HUES64 (cell line): Measurements from ENCODE around the gene TNPO3.
A peak's percentile ranks its signal among the peaks of the same experiment; 100 is the strongest.
"Not testable (repeated sequence)": the region's sequence is repeated elsewhere in the genome, so short reads cannot be mapped to it uniquely, and the experiment has no call there.

ENCODE experiments used
- H3K27ac ChIP-seq: 2 replicates; pipeline ENCODE4 v1.7.0; 2013; ENCODE audit warnings: low read depth, low read length, inconsistent platforms
- H3K27me3 ChIP-seq: 2 replicates; pipeline ENCODE4 v1.6.1; 2013; ENCODE audit warnings: mild to moderate bottlenecking, low read length; ENCODE audit not compliant: insufficient read depth
- H3K36me3 ChIP-seq: 2 replicates; pipeline ENCODE4 v1.6.1; 2013; ENCODE audit warnings: mild to moderate bottlenecking, low read length; ENCODE audit not compliant: insufficient read depth
- H3K4me1 ChIP-seq: 2 replicates; pipeline ENCODE4 v1.6.1; 2013; ENCODE audit warnings: mild to moderate bottlenecking, low read length, moderate library complexity; ENCODE audit not compliant: insufficient read depth
- H3K4me3 ChIP-seq: 2 replicates; pipeline ENCODE4 v1.5.1; 2013; ENCODE audit warnings: mild to moderate bottlenecking, low read length, moderate library complexity
- H3K9ac ChIP-seq: 2 replicates; pipeline ENCODE4 v1.6.1; 2013; ENCODE audit warnings: mild to moderate bottlenecking, low read depth, low read length
- H3K9me3 ChIP-seq: 2 replicates; pipeline ENCODE4 v1.6.1; 2013; ENCODE audit warnings: low read depth, low read length; ENCODE audit not compliant: insufficient read depth
- WGBS: fragments of 150-250, 120-280 bp; methylation state at CpG from one replicate; pipeline ENCODE4 v1.1.7; 2013; ENCODE audit warnings: missing lambda C conversion rate; 5-methylcytosine and 5-hydroxymethylcytosine counted together

TNPO3 gene

DNA sequence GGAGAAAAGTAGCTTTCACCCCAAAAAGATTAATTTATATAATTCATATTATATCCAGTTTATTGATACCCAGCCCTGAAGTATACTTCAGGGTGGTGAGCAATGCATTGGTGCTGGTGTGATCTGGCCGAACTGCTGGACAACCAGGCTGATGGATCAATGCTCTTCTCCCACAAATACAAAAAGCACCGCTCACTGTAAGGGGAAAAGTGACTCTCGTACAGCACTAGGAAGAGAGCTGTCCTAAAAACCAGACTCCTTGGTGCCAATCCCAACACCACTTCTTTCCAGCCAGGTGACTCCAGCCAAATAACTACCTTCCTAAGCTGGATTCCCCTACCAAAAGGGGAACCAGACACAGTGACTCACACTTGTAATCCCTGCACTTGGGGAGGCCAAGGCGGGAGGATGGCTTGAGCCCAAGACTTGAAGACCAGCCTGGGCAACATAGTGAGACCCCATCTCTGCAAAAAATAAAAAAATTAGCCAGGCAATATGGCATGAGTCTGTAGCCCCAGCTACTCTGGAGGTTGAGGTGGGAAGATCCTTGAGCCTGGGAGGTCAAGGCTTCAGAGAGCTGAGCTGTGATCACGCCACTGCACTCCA is 13.1 kb upstream of the TNPO3 start:
- no peak overlapping the region for H3K4me3 ChIP-seq
- 94% methylated on average over 5 of the region's 5 CpGs for whole genome bisulfite sequencing
- no peaks in the 10 kb centered on the region for H3K27me3 ChIP-seq
- no peak overlapping the region for H3K9ac ChIP-seq
- H3K27ac ChIP-seq, result no peak overlapping the region
- H3K4me1 ChIP-seq, result peaks cover 14% of the 10 kb centered on the region
- H3K36me3 ChIP-seq, result no peaks in the 10 kb centered on the region
- H3K9me3 ChIP-seq, result no peaks in the 10 kb centered on the region

DNA sequence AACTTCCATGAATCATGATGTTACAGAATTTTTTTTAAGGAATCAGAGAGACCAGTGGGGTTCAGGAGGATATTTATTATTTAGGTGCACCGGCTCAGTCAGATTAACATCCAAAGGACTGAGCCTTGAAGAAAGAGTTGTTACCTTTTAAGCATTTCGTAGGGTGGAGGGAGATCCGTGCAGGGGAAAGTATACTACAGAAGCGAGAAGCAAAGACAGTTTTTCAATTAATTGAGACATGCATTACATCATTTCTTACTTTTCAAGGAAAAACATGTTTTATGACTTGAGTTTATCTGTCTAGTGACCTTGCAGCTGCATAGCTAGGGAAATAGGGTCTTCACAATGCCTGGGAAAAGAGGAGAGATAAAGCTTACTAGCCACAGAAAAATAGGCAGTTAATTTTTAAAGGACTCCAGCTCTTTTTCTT is 12.2 kb upstream of the TNPO3 start:
- Histone ChIP-seq H3K9ac (peak overlapping the region; percentile 18; the same call in 1 of the 2 replicates), H3K27ac (peak overlapping the region; percentile 75), H3K4me3 (0 out of 2 replicates have a peak overlapping the region, but pooled peaks have one; percentile 23), H3K4me1 (peaks cover 14% of the 10 kb centered on the region)
- H3K27me3 ChIP-seq, H3K9me3 ChIP-seq, H3K36me3 ChIP-seq: not testable (repeated sequence)
- WGBS, result 17% methylated on average over 3 of the region's 4 CpGs

DNA sequence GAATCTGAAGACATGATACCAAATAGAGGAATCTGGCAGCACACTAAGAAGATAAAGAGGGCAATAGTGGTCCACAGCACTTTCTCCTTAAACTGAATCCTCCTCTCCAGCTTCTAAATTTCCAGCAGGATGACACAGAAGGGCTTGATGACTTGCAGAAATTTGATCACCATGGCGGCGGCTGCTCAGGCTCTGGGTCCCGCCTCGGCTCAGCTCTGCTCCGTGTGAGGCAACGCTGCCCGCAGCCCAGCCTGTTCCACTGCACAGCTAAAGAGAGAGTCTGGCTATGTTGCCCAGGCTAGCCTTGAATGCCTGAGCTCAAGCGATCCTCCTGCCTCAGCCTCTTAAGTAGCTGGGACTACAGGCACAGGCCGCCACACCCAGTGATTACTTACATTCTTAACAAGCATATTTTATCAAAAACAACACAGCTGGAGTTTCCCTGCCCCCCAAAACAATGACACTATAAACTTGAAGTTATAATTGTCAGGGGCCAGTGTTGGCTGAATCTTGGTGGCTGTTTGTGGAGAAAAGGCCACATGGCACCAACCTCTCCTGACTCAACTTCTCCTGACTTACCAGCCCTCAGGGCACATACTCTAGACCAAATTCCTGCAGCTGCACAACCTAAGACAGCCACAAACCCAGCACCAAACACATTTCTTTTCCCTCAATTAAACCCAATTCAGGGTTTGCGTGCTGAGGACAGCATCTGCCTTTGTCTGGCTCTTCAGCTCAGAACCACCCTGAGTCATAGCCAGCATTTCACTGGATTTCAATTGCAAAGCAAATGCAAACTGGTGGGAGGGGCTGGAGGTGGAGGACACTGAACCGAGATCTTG is 11.6 kb upstream of the TNPO3 start:
- Histone ChIP-seq H3K27me3 (no peaks in the 10 kb centered on the region), H3K4me3 (0 out of 2 replicates have a peak overlapping the region, but pooled peaks have one; percentile 23), H3K27ac (peak overlapping the region; percentile 75), H3K4me1 (peaks cover 14% of the 10 kb centered on the region), H3K9me3 (peaks cover 5% of the 10 kb centered on the region), H3K9ac (peak overlapping the region; percentile 18), H3K36me3 (no peaks in the 10 kb centered on the region)
- WGBS, result 66% methylated on average over 11 of the region's 11 CpGs

DNA sequence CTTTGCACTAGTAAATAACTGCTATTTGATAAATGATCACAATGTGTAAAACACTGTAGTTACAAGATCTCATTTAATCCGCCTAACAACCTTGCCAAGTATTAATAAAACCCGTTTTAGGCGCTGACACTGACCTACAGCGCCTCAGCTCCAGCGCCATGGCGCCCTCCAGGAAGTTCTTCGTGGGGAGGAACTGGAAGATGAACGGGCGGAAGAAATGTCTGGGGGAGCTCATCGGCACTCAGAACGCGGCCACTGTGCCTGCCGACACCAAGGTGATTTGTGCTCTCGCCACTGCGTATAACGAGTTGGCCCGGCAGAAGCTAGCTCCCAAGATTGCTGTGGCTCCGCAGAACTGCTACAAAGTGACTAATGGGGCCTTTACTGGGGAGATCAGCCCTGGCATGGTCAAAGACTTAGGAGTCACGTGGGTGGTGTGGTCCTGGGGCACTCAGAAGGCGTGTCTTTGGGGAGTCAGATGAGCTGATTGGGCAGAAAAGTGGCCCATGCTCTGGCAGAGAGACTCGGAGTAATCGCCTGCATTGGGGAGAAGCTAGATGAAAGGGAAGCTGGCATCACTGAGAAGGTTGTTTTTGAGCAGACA is 1.1 kb upstream of the TNPO3 start:
- H3K27ac ChIP-seq, result no peak overlapping the region
- H3K4me3 ChIP-seq, result peak overlapping the region; percentile 86
- H3K36me3 ChIP-seq, result peaks cover 9% of the 10 kb centered on the region; the same call in 1 of the 2 replicates
- WGBS, result 94% methylated on average over 22 of the region's 22 CpGs
- H3K9ac ChIP-seq, result no peak overlapping the region
- H3K4me1 ChIP-seq, result peaks cover 12% of the 10 kb centered on the region
- H3K27me3 ChIP-seq, result no peaks in the 10 kb centered on the region
- H3K9me3 ChIP-seq, result no peaks in the 10 kb centered on the region

DNA sequence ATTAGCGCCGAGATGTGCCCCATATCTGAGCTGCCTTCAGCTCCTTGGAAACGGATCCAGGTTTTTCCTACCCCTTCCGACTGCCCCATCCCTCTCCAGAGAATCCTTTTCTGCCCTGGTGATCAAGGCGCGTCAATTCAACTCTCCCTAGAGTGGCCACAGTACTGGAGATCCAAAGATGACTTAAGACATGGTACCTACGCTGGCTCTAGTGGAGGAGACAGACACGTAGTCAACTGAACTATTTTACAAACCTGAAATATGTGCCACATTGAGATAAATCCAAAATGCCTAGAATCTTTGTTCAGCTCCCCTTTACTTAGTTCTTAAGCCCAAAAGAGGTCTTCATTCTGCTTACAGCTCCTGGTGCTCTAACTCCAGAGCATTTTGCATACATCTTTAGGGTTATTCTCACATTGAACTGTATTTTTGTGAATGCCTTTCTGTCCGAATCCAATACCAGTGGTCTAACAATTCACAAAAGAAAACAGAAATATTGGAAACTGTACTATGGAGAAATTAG is 444 bp upstream of the TNPO3 start:
- no peaks in the 10 kb centered on the region for H3K9me3 ChIP-seq
- peaks cover 9% of the 10 kb centered on the region; the same call in 1 of the 2 replicates for H3K36me3 ChIP-seq
- 3% methylated on average over 8 of the region's 9 CpGs for WGBS
- H3K9ac ChIP-seq, result peak overlapping the region; percentile 97
- H3K4me1 ChIP-seq, result peaks cover 12% of the 10 kb centered on the region
- H3K27me3 ChIP-seq, result no peaks in the 10 kb centered on the region
- peak overlapping the region; percentile 86 for H3K4me3 ChIP-seq
- peak overlapping the region; percentile 99 for H3K27ac ChIP-seq

DNA sequence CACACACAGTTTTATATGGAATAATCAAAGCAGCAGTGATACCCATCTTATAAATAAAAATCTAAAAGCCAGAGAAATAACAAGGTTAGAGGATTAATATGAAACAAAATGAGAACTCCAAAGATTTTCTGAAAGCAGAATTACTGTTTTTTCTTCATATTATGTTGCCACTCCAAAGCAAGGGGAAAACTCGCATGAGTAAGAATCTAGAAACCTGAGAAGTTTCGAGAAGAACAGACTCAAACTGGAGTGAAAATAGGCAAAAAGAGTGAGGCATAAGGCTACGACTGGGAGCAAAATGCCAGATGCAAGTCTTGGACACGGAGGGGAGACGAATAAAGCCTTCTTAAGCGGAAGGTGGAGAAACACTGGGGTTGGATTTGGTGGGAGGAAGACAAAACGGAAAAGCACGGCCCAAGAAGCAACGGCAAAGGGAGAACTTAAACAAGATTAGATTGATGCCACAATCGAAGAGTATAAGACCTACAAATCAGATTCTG is 923 bp downstream of the TNPO3 start:
- Histone ChIP-seq H3K36me3 (peaks cover 13% of the 10 kb centered on the region), H3K27me3 (no peaks in the 10 kb centered on the region), H3K9me3 (no peaks in the 10 kb centered on the region), H3K9ac (peak overlapping the region; percentile 97), H3K4me1 (peaks cover 12% of the 10 kb centered on the region), H3K4me3 (peak overlapping the region; percentile 86), H3K27ac (peak overlapping the region; percentile 99)
- under 1% methylated on average over 10 of the region's 10 CpGs for WGBS

DNA sequence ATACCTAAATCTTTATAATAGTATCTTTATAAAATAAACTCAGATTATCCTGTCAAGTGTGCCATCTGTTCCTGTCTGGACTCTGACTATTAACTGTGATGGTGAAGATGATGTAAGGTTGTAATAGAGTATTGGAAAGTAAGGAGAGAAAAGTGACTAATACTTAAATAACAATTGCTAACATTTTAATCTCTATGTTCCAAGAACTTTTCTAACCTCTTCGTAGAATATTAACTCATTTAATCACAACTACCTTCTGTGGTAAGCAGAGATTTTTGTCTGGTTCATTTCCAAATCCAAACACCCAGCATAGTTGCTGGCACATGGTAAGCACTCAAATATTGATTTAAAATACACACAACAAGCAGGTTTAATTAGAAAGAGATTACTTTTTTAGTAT is 2.5 kb downstream of the TNPO3 start:
- WGBS, result 83% methylated on average over 1 of the region's 1 CpG
- H3K4me1 ChIP-seq, result peaks cover 12% of the 10 kb centered on the region
- H3K9ac ChIP-seq, result no peak overlapping the region
- no peak overlapping the region for H3K27ac ChIP-seq
- no peaks in the 10 kb centered on the region for H3K27me3 ChIP-seq
- peaks cover 25% of the 10 kb centered on the region for H3K36me3 ChIP-seq
- no peaks in the 10 kb centered on the region for H3K9me3 ChIP-seq
- H3K4me3 ChIP-seq, result peak overlapping the region; percentile 24

DNA sequence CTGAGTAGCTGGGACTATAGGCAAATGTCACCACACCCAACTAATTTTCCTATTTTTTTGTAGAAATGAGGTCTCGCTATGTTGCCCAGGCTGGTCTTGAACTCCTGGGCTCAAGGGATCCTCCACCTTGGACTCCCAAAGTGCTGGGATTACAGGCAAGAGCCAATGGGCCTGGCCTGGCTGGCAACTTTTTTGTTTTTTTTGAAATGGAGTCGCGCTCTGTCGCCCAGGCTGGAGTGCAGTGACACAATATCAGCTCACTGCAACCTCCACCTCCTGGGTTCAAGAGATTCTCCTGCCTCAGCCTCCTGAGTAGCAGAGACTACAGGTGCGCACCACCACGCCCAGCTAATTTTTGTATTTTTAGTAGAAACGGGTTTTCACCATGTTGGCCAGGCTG is 3.5 kb downstream of the TNPO3 start:
- H3K9ac ChIP-seq, H3K27me3 ChIP-seq, H3K9me3 ChIP-seq, H3K4me3 ChIP-seq, H3K27ac ChIP-seq: not testable (repeated sequence)
- Histone ChIP-seq H3K4me1 (peaks cover 12% of the 10 kb centered on the region), H3K36me3 (peaks cover 25% of the 10 kb centered on the region)
- WGBS, result 95% methylated on average over 7 of the region's 7 CpGs

DNA sequence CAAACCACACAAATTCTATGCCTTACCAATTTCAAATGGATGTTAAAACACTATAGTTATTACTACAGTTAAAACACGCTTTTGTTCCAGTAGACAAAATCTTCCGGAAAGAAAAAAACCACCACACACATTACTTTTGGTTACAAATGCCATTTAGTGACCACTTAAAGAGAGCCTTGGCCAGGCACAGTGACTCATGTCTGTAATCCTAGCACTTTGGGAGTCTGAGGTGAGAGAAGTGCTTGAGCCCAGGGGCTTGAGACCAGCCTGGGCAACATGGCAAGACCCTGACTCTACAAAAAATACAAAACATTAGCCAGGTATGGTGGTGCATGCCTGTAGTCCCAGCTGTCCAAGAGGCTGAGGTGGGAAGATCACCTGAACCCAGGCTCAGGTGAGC is 7.2 kb downstream of the TNPO3 start:
- H3K27ac ChIP-seq, result no peak overlapping the region
- no peaks in the 10 kb centered on the region for H3K27me3 ChIP-seq
- 88% methylated on average over 2 of the region's 2 CpGs for WGBS
- no peaks in the 10 kb centered on the region for H3K9me3 ChIP-seq
- peaks cover 25% of the 10 kb centered on the region for H3K36me3 ChIP-seq
- H3K4me1 ChIP-seq, result peaks cover 6% of the 10 kb centered on the region
- no peak overlapping the region for H3K4me3 ChIP-seq
- H3K9ac ChIP-seq, result no peak overlapping the region

DNA sequence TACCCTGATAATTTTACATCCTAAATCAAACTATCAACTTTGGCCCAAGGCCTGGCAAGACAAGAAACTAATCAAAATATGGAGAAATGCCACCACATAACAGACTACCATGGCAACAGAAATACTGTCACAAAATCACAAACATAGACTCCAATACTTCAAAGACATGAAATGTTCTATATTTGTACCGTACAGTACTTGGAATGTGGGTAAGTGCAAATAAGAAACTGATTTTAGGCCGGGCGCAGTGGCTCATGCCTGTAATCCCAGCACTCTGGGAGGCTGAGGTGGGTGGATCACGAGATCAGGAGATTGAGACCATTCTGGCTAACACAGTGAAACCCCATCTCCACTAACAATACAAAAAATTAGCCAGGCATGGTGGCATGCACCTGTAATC is 9.2 kb downstream of the TNPO3 start:
- Histone ChIP-seq H3K36me3 (peaks cover 16% of the 10 kb centered on the region), H3K9ac (no peak overlapping the region), H3K4me1 (peaks cover 15% of the 10 kb centered on the region), H3K4me3 (no peak overlapping the region), H3K9me3 (no peaks in the 10 kb centered on the region), H3K27ac (no peak overlapping the region), H3K27me3 (no peaks in the 10 kb centered on the region)
- WGBS, result 98% methylated on average over 4 of the region's 4 CpGs

DNA sequence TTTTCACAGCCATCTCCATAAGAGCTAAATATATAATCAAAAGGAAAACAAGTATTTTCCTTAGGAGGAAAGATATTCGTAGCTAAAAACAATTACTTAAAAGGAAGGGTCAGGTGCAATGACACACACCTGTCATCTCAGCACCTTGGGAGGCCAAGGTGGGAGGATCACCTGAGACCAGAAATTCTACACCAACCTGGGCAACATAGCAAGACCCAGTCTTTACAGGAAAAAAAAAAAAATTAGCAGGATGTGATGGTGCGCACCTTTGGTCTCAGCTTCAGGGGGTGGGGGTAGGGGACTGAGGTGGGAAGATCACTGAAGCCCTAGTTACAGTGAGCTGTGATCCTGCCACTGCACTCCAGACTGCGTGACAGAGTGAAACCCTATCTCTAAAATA is 11.9 kb downstream of the TNPO3 start:
- Histone ChIP-seq H3K27me3 (no peaks in the 10 kb centered on the region), H3K9me3 (no peaks in the 10 kb centered on the region), H3K27ac (no peak overlapping the region), H3K36me3 (peaks cover 21% of the 10 kb centered on the region), H3K4me3 (no peak overlapping the region), H3K9ac (no peak overlapping the region), H3K4me1 (peaks cover 17% of the 10 kb centered on the region)
- WGBS, result 92% methylated on average over 3 of the region's 3 CpGs
